ENCODE data around the gene PPP2R5E. TPM values are rescaled to one million over a fixed set of nuclear protein-coding genes. Genes with fewer than 3 reads are reported as not detected.

Gene PPP2R5E
- total and polyA plus RNA-seq, 4 donors, result 6.0 to 13.1 (median 8.4) TPM

GRCh38 chr14:63383776-63384367, 159.3 kb downstream of the PPP2R5E start:
- Histone ChIP-seq H3K27ac (ENCODE audit: low read depth in 1 of 2, low read length in 2 of 2) (no peak overlapping the region), H3K9me3 (ENCODE audit: control insufficient read depth in 4 of 4, low read length in 3 of 4) (no peaks in the 10 kb centered on the region), H3K36me3 (ENCODE audit: control insufficient read depth in 4 of 4, insufficient read depth in 3 of 4, low read depth in 1 of 4, low read length in 3 of 4) (peaks cover 8 to 29% (median 24%) of the 10 kb centered on the region in 4 donors), H3K4me3 (ENCODE audit: low read depth in 1 of 3, low read length in 3 of 3) (no peak overlapping the region), H3K9ac (ENCODE audit: low read depth in 1 of 2, low read length in 2 of 2) (no peak overlapping the region), H3K4me1 (ENCODE audit: control insufficient read depth in 4 of 4, insufficient read depth in 4 of 4, low read length in 3 of 4) (no peaks in the 10 kb centered on the region), H3K27me3 (ENCODE audit: control insufficient read depth in 4 of 4, insufficient read depth in 4 of 4, low read length in 3 of 4) (no peaks in the 10 kb centered on the region)
- TF ChIP-seq HNF4G (IDR thresholded peaks at IDR 0.05) (no peak), HNF4A (conservative IDR thresholded peaks at IDR 0.05) (no peak), MAX (IDR thresholded peaks at IDR 0.05) (no peak), FOXA1 (IDR thresholded peaks at IDR 0.05) (no peak), GABPA (IDR thresholded peaks at IDR 0.05 in 1 of 2, conservative IDR thresholded peaks at IDR 0.05 in 1 of 2) (no peak), RAD21 (IDR thresholded peaks at IDR 0.05) (no peak), SP1 (IDR thresholded peaks at IDR 0.05) (no peak)
- WGBS, result 83% methylated on average over 4 of the region's 4 CpGs
- DNase-seq (ENCODE audit: low spot score), result no peak

- peaks cover 3 to 26% (median 16%) of the 10 kb centered on the region in 4 donors for H3K36me3 ChIP-seq (ENCODE audit: control insufficient read depth in 4 of 4, insufficient read depth in 3 of 4, low read depth in 1 of 4, low read length in 3 of 4)
- TF ChIP-seq FOXA2 (IDR thresholded peaks at IDR 0.05), result no peak
- TF ChIP-seq REST (IDR thresholded peaks at IDR 0.05), result no peak
- no peak for TF ChIP-seq RXRA (IDR thresholded peaks at IDR 0.05)
- no peak for TF ChIP-seq FOXA1 (IDR thresholded peaks at IDR 0.05)
- no peak for TF ChIP-seq TAF1 (conservative IDR thresholded peaks at IDR 0.05)
- TF ChIP-seq EGR1 (IDR thresholded peaks at IDR 0.05; ENCODE audit: low read depth in 2 of 2), result no peak
- no peak for TF ChIP-seq HNF4G (IDR thresholded peaks at IDR 0.05)
- TF ChIP-seq HNF4A (conservative IDR thresholded peaks at IDR 0.05), result no peak
- TF ChIP-seq NR2F2 (IDR thresholded peaks at IDR 0.05), result no peak
- TF ChIP-seq GABPA (IDR thresholded peaks at IDR 0.05 in 1 of 2, conservative IDR thresholded peaks at IDR 0.05 in 1 of 2), result no peak
- no peak for TF ChIP-seq CTCF (IDR thresholded peaks at IDR 0.05; ENCODE audit: low read depth, low read length, missing input control)
- no peak for TF ChIP-seq SP1 (IDR thresholded peaks at IDR 0.05)
- TF ChIP-seq MAX (IDR thresholded peaks at IDR 0.05), result no peak
- TF ChIP-seq JUND (IDR thresholded peaks at IDR 0.05), result no peak
- no peak for TF ChIP-seq YY1 (IDR thresholded peaks at IDR 0.05)
- TF ChIP-seq ZBTB33 (IDR thresholded peaks at IDR 0.05), result no peak
- no peak for TF ChIP-seq RAD21 (IDR thresholded peaks at IDR 0.05)
- TF ChIP-seq ATF3 (IDR thresholded peaks at IDR 0.05), result no peak
- 100% methylated on average over 2 of the region's 2 CpGs for WGBS
- H3K9me3 ChIP-seq (ENCODE audit: control insufficient read depth in 4 of 4, low read length in 3 of 4), result no peaks in the 10 kb centered on the region
- no peaks in the 10 kb centered on the region for H3K27me3 ChIP-seq (ENCODE audit: control insufficient read depth in 4 of 4, insufficient read depth in 4 of 4, low read length in 3 of 4)
- H3K9ac ChIP-seq (ENCODE audit: low read depth in 1 of 2, low read length in 2 of 2), result no peak overlapping the region
- H3K27ac ChIP-seq (ENCODE audit: low read depth in 1 of 2, low read length in 2 of 2), result no peak overlapping the region
- DNase-seq (ENCODE audit: low spot score), result no peak
- no peaks in the 10 kb centered on the region for H3K4me1 ChIP-seq (ENCODE audit: control insufficient read depth in 4 of 4, insufficient read depth in 4 of 4, low read length in 3 of 4)
- H3K4me3 ChIP-seq (ENCODE audit: low read depth in 1 of 3, low read length in 3 of 3), result no peak overlapping the region
Measured at GRCh38 chr14:63378444-63378843, 164.7 kb downstream of the PPP2R5E start.

Data from liver (tissue), 9 donors.